ENCODE measurements around the gene RNFT2.
A peak's percentile ranks its signal among the peaks of the same experiment; 100 is the strongest.

RNFT2 gene

DNA sequence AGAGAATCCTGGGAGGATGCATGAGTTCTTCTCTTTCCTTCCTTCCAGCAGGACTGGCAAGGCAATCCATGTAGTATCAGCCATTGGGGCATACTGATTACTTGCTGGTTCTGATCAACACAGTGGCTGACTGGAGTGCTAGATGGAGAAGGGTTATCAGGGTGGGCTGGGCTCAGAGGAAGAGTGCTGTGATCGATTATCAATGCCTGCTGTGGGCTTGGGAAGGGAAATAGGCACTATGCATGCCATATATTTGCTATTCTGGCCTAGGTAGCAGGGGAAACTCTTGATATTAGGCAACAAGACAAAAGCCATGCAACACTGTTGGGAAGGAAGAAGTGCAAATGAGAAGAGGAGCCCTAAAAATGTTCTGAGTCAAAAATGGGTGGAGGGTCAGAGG lies 97.4 kb downstream of the RNFT2 start:
- FAIRE-seq = no peak
- no peak for DNase-seq (ENCODE audit: insufficient read length, low spot score)
- TF ChIP-seq POLR2A (IDR thresholded peaks at IDR 0.05; ENCODE audit: low read depth, low read length) = no peak

DNA sequence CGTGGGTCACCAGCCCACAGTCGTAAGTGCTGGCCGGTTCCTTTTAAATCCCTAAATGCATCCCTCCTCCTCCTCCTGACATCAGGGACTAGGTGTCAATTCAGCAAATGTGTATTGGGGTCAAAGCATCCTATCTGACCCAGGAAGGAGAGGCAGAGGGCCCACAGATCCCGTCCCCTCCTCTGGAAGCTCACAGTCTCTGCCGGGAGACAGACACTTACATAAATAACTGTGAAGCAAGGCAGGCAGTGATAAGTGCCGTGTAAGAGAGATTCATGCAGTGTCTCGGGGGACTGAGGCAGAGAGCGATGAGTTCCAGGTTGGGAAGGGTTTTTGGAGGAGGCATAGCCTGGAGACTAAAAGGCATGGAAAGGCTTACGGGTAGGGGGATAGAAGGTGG lies 99.0 kb downstream of the RNFT2 start:
- TF ChIP-seq POLR2A (IDR thresholded peaks at IDR 0.05; ENCODE audit: low read depth, low read length) = no peak
- FAIRE-seq (no peak), DNase-seq (ENCODE audit: insufficient read length, low spot score) (no peak)

DNA sequence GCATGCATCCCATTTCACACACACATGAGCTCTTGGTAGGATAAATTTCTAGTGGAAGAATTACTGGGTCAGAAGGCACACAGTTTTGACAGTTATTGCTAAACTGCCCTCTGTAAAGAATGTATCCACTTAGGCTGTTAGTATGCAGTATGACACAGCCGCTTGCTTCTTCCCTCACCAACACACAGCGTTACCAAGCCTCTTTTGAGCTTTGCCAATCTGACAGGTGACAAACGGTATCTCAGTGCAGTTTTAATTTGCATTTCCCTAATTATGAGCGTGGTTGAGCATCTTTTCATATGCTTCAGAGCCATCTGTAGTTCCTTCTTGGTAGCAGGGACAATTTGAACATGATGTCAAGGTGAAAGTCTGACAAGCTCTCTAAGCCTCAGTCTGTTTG lies 100.2 kb downstream of the RNFT2 start:
- FAIRE-seq = no peak
- DNase-seq (ENCODE audit: insufficient read length, low spot score) = no peak

DNA sequence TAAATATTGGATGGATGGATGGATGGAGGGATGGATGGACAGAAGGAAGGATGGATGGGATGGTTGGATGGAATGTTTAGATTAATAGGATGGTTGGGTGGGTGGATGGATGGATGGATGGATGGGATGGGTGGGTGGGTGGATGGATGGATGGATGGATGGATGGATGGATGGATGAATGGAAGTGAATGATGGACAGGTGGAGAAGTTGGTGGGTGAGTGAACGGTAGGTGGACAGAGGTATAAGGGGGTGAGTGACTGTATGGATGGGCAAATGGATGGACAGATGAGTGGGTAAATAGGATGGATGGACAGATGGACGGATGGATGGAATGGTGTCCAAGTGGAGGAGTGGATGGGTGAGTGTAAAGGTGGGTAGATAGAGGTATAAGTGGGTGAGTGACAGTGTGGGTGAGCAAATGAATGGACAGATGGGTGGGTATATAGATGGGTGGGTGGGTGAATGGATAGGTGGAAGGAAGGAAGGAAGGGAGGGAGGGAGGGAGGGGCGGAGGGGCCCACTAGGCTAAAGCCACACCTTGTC lies 101.2 kb downstream of the RNFT2 start:
- FAIRE-seq (no peak), DNase-seq (ENCODE audit: insufficient read length, low spot score) (no peak)
- TF ChIP-seq POLR2A (IDR thresholded peaks at IDR 0.05; ENCODE audit: low read depth, low read length) = no peak

More for the DNA sequence above, 100.2 kb downstream of the RNFT2 start:
- no peak for TF ChIP-seq POLR2A (IDR thresholded peaks at IDR 0.05; ENCODE audit: low read depth, low read length)

DNA sequence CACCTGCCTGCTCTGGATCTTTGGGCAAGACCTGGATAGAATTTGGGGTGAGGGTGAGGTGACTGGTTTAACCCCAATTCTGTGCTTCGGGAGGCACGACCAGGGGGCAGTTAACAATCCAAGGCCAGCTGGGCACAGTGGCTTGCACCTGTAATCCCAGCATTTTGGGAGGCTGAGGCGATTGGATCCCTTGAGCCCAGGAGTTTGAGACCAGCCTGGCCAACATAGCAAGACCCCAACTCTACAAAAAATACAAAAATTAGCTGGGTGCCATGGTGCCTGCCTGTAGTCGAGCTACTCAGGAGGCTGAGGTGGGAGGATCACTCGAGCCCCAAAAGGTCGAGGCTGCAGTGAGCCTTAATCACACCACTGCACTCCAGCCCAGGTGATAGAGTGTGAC lies 105.0 kb downstream of the RNFT2 start:
- FAIRE-seq (no peak), DNase-seq (ENCODE audit: insufficient read length, low spot score) (no peak)
- no peak for TF ChIP-seq POLR2A (IDR thresholded peaks at IDR 0.05; ENCODE audit: low read depth, low read length)

DNA sequence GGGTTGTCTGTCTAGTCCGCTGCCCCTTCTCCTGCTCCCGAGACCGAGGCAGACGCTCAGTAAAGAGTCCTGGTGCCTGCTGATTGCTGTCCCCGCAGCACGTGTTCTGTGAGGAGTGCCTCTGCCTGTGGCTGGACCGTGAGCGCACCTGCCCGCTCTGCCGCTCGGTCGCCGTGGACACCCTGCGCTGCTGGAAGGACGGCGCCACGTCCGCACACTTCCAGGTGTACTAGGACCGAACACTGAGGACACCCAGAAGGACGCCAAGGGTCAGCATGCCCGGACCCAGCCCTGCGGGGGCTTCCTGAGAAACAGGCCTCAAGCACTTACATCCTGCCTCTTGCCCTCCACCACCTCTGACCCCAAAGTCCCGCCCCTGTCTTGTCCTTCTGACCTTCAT lies 111.1 kb downstream of the RNFT2 start:
- DNase-seq (ENCODE audit: insufficient read length, low spot score) (no peak), FAIRE-seq (no peak)
- TF ChIP-seq POLR2A (IDR thresholded peaks at IDR 0.05; ENCODE audit: low read depth, low read length) = no peak

DNA sequence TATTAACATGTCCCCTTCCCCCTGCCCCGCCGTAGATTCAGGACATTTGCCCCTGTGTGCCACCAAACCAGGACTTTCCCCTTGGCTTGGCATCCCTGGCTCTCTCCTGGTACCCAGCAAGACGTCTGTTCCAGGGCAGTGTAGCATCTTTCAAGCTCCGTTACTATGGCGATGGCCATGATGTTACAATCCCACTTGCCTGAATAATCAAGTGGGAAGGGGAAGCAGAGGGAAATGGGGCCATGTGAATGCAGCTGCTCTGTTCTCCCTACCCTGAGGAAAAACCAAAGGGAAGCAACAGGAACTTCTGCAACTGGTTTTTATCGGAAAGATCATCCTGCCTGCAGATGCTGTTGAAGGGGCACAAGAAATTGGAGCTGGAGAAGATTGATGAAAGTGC lies 114.2 kb downstream of the RNFT2 start:
- DNase-seq (ENCODE audit: insufficient read length, low spot score) (no peak), FAIRE-seq (no peak)
- TF ChIP-seq POLR2A (IDR thresholded peaks at IDR 0.05; ENCODE audit: low read depth, low read length) = no peak

DNA sequence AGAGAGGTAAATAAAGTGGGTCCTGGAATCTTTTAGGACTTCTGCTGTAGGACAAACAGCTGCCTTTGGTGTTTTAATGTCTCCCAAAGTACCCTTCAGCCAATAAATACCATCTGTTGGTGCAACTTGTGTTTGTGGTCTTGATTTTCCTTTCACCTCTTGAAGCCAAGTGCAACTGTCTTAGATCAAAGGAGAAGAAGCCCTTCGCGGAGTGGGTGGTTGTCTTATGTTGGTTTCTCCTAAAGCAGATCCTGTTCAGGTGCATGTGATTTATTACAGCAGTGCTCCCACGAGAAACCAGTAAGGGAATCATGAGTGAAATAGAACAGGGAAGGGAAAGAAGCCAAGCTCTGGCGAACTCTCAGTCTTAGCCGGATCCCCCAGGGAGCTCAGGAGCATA lies 115.4 kb downstream of the RNFT2 start:
- no peak for FAIRE-seq
- no peak for TF ChIP-seq POLR2A (IDR thresholded peaks at IDR 0.05; ENCODE audit: low read depth, low read length)

DNA sequence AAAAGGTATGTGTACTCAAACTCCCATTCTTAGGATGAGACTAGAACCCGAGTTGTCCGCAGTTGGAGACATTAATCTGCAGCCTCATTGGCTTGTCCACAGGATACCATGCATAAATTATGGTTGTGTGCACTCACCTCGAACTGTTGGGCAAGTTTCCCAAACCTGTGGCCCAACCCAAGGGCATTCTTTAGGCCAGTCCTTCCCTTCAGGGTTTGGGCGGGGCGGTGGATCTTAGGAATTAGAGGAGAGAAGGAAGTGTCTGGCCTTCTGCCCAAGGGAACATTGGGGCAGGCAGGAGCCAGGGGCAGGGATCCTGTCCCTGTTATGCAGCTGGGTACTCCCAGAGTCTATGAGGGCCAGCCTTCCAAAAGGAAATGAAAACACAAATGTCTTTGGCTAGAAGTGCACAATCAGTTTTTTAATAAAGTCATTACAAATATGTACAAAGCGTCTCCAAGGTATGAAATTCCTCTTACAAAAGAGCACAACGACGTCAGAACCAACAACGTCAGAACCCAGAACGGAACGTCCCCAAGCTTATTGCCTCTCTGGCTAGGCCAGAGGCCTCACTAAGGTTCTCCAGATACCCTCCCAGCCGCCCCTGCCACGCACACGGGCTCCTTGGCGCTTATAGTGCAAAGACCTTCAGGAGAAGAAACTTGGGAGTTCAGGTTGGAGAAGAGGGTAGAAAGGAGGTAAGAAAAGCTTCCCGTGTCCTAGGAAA lies 117.8 kb downstream of the RNFT2 start:
- no peak for DNase-seq (ENCODE audit: insufficient read length, low spot score)

More for the DNA sequence above, 115.4 kb downstream of the RNFT2 start:
- no peak for DNase-seq (ENCODE audit: insufficient read length, low spot score)

DNA sequence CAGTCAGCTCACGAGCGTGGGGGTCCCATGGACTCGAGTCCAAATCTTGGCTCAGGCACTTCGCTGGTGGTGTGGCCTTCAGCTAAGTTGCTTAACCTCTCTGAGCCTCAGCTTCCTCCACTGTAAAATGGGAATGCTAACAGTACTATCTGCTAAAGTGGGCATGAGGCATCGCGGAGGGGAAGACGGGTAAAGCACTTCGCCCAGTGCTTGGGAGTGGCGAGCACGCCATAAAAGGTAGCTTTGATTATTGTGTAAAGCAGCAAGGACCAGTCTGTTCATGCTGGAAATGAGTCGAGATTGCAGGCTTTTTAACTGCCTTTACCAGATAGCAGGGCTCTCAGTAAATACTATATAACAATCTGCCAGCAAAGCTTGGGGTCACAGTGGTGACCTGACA lies 118.6 kb downstream of the RNFT2 start:
- TF ChIP-seq POLR2A (IDR thresholded peaks at IDR 0.05; ENCODE audit: low read depth, low read length) = no peak
- FAIRE-seq = no peak

More for the DNA sequence above, 117.8 kb downstream of the RNFT2 start:
- no peak for TF ChIP-seq POLR2A (IDR thresholded peaks at IDR 0.05; ENCODE audit: low read depth, low read length)
- FAIRE-seq = no peak

DNA sequence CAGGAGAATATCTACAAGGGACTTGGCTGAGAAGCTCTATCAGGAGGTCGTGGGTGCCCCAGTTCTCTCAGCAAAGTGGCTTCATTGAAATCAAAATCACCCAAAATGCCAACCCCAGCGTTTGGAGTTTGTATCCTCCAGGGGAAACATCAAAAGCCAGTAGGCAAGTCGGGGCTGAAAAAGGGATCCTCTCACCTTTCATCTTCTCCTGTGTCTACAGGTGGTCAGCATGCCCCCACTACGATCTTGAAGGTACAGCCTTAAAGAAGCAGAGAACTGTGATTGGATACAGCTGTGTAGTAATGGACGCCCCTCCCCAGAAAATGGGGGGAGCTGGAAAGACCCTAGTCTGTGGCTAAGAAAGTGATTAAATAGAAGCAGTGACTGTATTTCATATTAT lies 121.0 kb downstream of the RNFT2 start:
- DNase-seq (ENCODE audit: insufficient read length, low spot score) (no peak), FAIRE-seq (no peak)
- TF ChIP-seq POLR2A (IDR thresholded peaks at IDR 0.05; ENCODE audit: low read depth, low read length) = no peak

More for the DNA sequence above, 118.6 kb downstream of the RNFT2 start:
- no peak for DNase-seq (ENCODE audit: insufficient read length, low spot score)

DNA sequence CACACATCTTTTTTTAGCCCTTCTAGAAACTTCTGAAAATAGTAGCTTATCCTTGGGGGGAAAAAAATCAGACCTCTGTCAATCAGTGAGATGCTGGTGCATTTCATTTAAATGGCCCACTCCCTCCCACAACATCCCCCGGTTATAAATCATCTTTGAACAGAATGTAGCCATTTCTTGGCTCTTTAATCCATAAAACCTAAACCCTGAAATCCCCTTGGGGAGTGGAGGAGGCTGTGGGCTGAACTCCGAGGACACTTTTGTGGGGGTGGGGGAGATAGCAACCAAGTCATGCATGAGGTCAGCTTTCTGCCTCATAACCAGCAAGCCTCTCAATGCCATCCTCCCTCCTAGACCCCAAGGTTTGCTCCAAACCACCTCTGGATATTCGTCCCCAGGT lies 122.1 kb downstream of the RNFT2 start:
- DNase-seq (ENCODE audit: insufficient read length, low spot score) (no peak), FAIRE-seq (no peak)
- TF ChIP-seq POLR2A (IDR thresholded peaks at IDR 0.05; ENCODE audit: low read depth, low read length) = no peak

DNA sequence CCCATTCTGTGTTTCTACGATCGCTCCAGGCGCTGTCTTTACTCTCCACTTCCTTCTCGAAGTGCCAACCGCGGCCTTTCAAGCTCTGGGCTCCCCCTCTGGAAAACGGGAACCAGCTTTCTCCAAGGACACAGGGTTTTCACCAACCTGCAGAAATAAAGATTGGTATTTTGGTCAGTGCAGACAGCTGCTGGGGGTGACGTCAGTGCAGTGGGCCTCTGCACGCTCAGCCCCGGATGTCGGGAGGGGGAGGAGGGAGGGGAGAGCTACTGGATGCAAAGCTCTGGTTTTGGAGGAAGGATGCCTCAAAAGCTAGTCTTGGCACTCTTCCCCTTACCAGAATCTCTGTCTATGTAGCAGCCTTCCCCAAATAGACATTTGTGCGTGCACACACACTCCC lies 123.2 kb downstream of the RNFT2 start:
- TF ChIP-seq POLR2A (IDR thresholded peaks at IDR 0.05; ENCODE audit: low read depth, low read length) = no peak
- FAIRE-seq = no peak
- no peak for DNase-seq (ENCODE audit: insufficient read length, low spot score)

DNA sequence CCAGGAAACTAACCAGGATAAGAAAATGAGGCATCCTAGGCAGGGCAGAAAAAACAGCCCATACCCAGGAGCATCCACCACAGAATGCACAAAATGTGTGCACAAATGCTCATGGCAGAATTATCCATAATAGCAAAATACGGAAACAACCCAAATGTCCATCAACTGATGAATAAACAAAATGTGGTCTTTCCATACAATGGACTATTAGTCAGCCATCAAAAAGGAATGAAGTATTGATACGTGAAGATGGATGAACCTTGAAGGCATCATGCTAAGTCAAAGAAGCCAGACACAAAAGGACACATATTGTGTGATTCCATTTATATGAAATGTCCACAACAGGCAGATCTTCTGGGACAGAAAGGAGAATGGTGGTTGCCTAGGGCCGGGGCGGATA lies 124.1 kb downstream of the RNFT2 start:
- FAIRE-seq (no peak), DNase-seq (ENCODE audit: insufficient read length, low spot score) (no peak)
- TF ChIP-seq POLR2A (IDR thresholded peaks at IDR 0.05; ENCODE audit: low read depth, low read length) = no peak

DNA sequence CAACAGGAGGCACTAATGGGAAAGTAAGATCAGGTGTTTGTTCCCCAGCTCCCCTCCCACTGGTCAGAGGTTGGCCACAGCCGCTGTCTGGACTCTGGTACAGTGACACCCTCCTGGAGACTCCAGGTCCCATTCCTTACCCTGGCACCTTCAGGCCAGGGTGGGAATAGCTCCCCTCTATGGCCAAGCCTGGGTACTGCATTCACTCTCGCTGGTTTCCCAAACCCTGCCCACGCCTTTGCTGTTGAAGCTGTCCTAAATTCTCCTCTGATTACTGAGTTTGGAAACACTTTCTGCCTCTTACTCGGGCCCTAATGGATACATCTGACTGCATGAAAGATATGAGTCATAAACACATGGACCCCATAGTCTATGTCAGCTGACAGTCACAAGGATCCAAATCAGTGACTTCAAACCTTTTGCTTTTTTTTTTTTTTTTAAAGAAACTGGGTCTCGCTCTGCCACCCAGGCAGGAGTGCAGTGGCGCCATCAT lies 125.2 kb downstream of the RNFT2 start:
- DNase-seq (ENCODE audit: insufficient read length, low spot score) (peak; percentile 44), FAIRE-seq (no peak)
- no peak for TF ChIP-seq POLR2A (IDR thresholded peaks at IDR 0.05; ENCODE audit: low read depth, low read length)

All from H54 (cell line).